ENCODE data around the gene B9D1. TPM values are rescaled to one million over a fixed set of nuclear protein-coding genes. Genes with fewer than 3 reads are reported as not detected.
A peak's percentile ranks its signal among the peaks of the same experiment; 100 is the strongest.

The B9D1 gene
- total RNA-seq, 2 donors from 2014 or later: 37.7 to 42.8 TPM

GRCh38 chr17:19312406-19312805 lies 50.1 kb downstream of the B9D1 start:
- H3K9me3 Mint-ChIP-seq: no peaks in the 10 kb centered on the region
- no peak overlapping the region for H3K9ac ChIP-seq (ENCODE audit: extremely low read depth, low read length, poor library complexity, severe bottlenecking)
- peaks cover 41% of the 10 kb centered on the region for H3K36me3 ChIP-seq (ENCODE audit: control insufficient read depth, insufficient read depth, low read length)
- no peaks in the 10 kb centered on the region for H3K4me1 ChIP-seq (ENCODE audit: control insufficient read depth, insufficient read depth, low read length)
- no peaks in the 10 kb centered on the region for H3K27me3 Mint-ChIP-seq (ENCODE audit: insufficient read depth)
- H3K4me3 ChIP-seq (ENCODE audit: low read length): no peak overlapping the region
- H3K36me3 Mint-ChIP-seq (ENCODE audit: low read depth): peaks cover 45% of the 10 kb centered on the region
- H3K9me3 ChIP-seq (ENCODE audit: control insufficient read depth, low read length): no peaks in the 10 kb centered on the region
- no peaks in the 10 kb centered on the region for H3K27me3 ChIP-seq (ENCODE audit: control insufficient read depth, insufficient read depth, low read length, poor library complexity, severe bottlenecking)
- TF ChIP-seq CTCF (conservative IDR thresholded peaks at IDR 0.05): no peak
- WGBS, 2 experiments (ENCODE audit: insufficient coverage in 1 of 2, insufficient read length in 1 of 2): 91 to 93% methylated on average over 4 to 7 of the region's 7 CpGs
- no peak overlapping the region for H3K27ac ChIP-seq (ENCODE audit: low read depth, low read length)
- DNase-seq: no peak
- H3K27ac Mint-ChIP-seq: no peak overlapping the region
- no peak overlapping the region for H3K4me3 Mint-ChIP-seq
- peaks cover 13% of the 10 kb centered on the region for H3K4me1 Mint-ChIP-seq

- peaks cover 5% of the 10 kb centered on the region for H3K4me1 Mint-ChIP-seq
- H3K9me3 ChIP-seq (ENCODE audit: control insufficient read depth, low read length): no peaks in the 10 kb centered on the region
- H3K4me3 ChIP-seq (ENCODE audit: low read length): no peak overlapping the region
- 96% methylated on average over 6 of the region's 6 CpGs; no CpG with 5 or more reads in 1 of the 2 experiments for WGBS, 2 experiments (ENCODE audit: insufficient coverage in 1 of 2, insufficient read length in 1 of 2)
- H3K36me3 Mint-ChIP-seq (ENCODE audit: low read depth): peaks cover 44% of the 10 kb centered on the region
- peaks cover 41% of the 10 kb centered on the region for H3K36me3 ChIP-seq (ENCODE audit: control insufficient read depth, insufficient read depth, low read length)
- no peaks in the 10 kb centered on the region for H3K4me1 ChIP-seq (ENCODE audit: control insufficient read depth, insufficient read depth, low read length)
- no peaks in the 10 kb centered on the region for H3K9me3 Mint-ChIP-seq
- no peak overlapping the region for H3K27ac Mint-ChIP-seq
- H3K27me3 ChIP-seq (ENCODE audit: control insufficient read depth, insufficient read depth, low read length, poor library complexity, severe bottlenecking): no peaks in the 10 kb centered on the region
- peak; percentile 13 for DNase-seq
- H3K27ac ChIP-seq (ENCODE audit: low read depth, low read length): no peak overlapping the region
- no peaks in the 10 kb centered on the region for H3K27me3 Mint-ChIP-seq (ENCODE audit: insufficient read depth)
- H3K9ac ChIP-seq (ENCODE audit: extremely low read depth, low read length, poor library complexity, severe bottlenecking): no peak overlapping the region
- no peak overlapping the region for H3K4me3 Mint-ChIP-seq
- no peak for TF ChIP-seq CTCF (conservative IDR thresholded peaks at IDR 0.05)
These were observed 50.9 kb downstream of the B9D1 start for GRCh38 chr17:19311421-19312215.

- no peak overlapping the region for H3K9ac ChIP-seq (ENCODE audit: extremely low read depth, low read length, poor library complexity, severe bottlenecking)
- H3K36me3 ChIP-seq (ENCODE audit: control insufficient read depth, insufficient read depth, low read length): peaks cover 41% of the 10 kb centered on the region
- Mint-ChIP-seq H3K9me3 (no peaks in the 10 kb centered on the region), H3K27ac (no peak overlapping the region), H3K27me3 (ENCODE audit: insufficient read depth) (no peaks in the 10 kb centered on the region), H3K4me1 (no peaks in the 10 kb centered on the region), H3K4me3 (no peak overlapping the region), H3K36me3 (ENCODE audit: low read depth) (peaks cover 44% of the 10 kb centered on the region)
- no peaks in the 10 kb centered on the region for H3K9me3 ChIP-seq (ENCODE audit: control insufficient read depth, low read length)
- no peak overlapping the region for H3K4me3 ChIP-seq (ENCODE audit: low read length)
- H3K4me1 ChIP-seq (ENCODE audit: control insufficient read depth, insufficient read depth, low read length): no peaks in the 10 kb centered on the region
- TF ChIP-seq CTCF (conservative IDR thresholded peaks at IDR 0.05): no peak
- peak; percentile 30 for DNase-seq
- 100% methylated on average over 1 to 2 of the region's 5 CpGs for WGBS, 2 experiments (ENCODE audit: insufficient coverage in 1 of 2, insufficient read length in 1 of 2)
- H3K27me3 ChIP-seq (ENCODE audit: control insufficient read depth, insufficient read depth, low read length, poor library complexity, severe bottlenecking): no peaks in the 10 kb centered on the region
- H3K27ac ChIP-seq (ENCODE audit: low read depth, low read length): no peak overlapping the region
These were observed 51.5 kb downstream of the B9D1 start for GRCh38 chr17:19311016-19311415.
